Loucy (cell line): ENCODE measurements around the gene SCGB1A1.

ENCODE experiments used
- EZH2phosphoT487 ChIP-seq: fragments of 200-600 bp; IDR thresholded peaks from 2 replicates; pipeline ENCODE4 v1.6.1; 2018; ENCODE audit warnings: antibody characterized with exemption, mild to moderate bottlenecking, moderate library complexity, borderline replicate concordance
- TF ChIP-seq, protein P1 (sequence below): fragments of 200-600 bp; sonication (generic); conservative IDR thresholded peaks from 2 replicates; pipeline ENCODE4 v1.5.1; 2014; ENCODE audit warnings: mild to moderate bottlenecking, antibody characterized with exemption, low read length

DNA sequence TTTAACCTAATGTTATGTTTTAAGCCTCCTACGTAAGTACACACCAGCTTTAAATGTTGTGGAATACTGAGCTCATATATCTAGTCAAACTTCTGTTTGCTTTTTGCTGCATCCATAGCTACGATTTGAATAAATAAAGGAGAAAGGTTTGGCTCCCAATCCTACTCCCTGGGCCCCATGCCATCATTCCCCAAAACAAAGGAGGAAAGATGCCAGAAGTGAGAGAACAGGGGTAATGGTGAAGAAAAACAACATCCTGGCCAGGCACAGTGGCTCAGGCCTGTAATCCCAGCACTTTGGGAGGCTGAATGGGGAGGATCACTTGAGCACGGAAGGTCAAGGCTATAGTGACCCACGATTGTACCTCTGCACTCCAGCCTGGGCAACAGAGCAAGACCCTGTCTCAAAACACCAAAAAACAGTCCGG is 26.5 kb downstream of the SCGB1A1 start:
- TF ChIP-seq, protein P1, sequence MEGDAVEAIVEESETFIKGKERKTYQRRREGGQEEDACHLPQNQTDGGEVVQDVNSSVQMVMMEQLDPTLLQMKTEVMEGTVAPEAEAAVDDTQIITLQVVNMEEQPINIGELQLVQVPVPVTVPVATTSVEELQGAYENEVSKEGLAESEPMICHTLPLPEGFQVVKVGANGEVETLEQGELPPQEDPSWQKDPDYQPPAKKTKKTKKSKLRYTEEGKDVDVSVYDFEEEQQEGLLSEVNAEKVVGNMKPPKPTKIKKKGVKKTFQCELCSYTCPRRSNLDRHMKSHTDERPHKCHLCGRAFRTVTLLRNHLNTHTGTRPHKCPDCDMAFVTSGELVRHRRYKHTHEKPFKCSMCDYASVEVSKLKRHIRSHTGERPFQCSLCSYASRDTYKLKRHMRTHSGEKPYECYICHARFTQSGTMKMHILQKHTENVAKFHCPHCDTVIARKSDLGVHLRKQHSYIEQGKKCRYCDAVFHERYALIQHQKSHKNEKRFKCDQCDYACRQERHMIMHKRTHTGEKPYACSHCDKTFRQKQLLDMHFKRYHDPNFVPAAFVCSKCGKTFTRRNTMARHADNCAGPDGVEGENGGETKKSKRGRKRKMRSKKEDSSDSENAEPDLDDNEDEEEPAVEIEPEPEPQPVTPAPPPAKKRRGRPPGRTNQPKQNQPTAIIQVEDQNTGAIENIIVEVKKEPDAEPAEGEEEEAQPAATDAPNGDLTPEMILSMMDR, result no peak
- TF ChIP-seq EZH2phosphoT487, result no peak
